GM12892 (cell line): ENCODE data around the gene MRPL1.

ENCODE experiments used
- DNase-seq: peaks from one replicate; pipeline ENCODE4 v3.0.0; 2011; ENCODE audit not compliant: insufficient read length
- FAIRE-seq: peaks from 2 replicates; lab custom pipeline; 2011; peaks lifted over from hg19 to GRCh38; lab: Jason Lieb, UNC
- POLR2A ChIP-seq: IDR thresholded peaks from 2 replicates; pipeline ENCODE4 v1.6.1; 2011; ENCODE audit warnings: low read depth, low read length, control low read depth
- POLR2AphosphoS5 ChIP-seq: IDR thresholded peaks from 2 replicates; pipeline ENCODE4 v1.6.1; 2011; ENCODE audit warnings: low read depth, low read length, control low read depth
- TAF1 ChIP-seq: IDR thresholded peaks from 2 replicates; pipeline ENCODE4 v1.6.1; 2011; ENCODE audit warnings: low read depth, mild to moderate bottlenecking, control low read depth, low read length, borderline replicate concordance

The MRPL1 gene

DNA sequence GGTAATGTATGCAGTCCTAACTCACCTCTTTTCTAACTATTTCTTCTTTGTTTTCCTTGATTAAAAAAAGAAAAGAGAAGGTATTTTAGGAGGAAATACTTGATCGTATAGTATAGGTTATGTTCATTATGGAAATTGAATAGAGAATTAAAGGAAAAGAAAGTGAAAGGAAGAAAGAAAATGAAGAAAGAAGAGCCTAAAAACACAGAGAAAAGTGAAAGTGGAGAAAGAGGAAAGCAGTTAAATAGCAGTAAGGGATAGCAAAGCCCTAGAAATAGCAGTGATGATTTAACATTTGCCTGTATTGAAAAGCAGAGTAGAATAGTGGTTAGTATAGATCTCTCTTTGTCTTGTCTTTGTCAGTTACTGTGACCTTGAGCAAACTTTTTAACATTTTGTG, 37.0 kb downstream of the MRPL1 start:
- TF ChIP-seq POLR2A (no peak), TAF1 (no peak), POLR2AphosphoS5 (no peak)
- FAIRE-seq (no peak), DNase-seq (no peak)

DNA sequence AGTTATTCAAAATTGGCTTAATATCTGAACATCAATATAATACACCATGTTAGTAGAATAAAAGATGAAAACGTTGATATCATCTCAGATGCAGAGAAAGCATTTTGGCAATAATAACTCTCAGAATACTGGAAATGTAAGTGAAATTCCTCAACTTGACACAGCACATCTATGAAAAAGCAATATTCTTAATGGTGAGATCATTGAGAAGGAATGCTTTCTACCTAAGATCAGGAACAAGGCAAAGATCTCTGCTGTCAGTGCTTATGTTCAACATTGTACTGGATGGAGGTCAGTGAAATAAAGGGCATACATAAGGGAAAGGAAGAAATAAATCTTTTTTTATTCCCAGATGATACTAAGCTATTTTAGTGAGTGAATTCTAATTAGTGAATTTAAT, 40.6 kb downstream of the MRPL1 start:
- FAIRE-seq (no peak), DNase-seq (no peak)

GRCh38 chr4:77905651-77906263, 43.1 kb downstream of the MRPL1 start:
- FAIRE-seq (no peak), DNase-seq (no peak)
- no peak for TF ChIP-seq POLR2A
- TF ChIP-seq TAF1: no peak
- TF ChIP-seq POLR2AphosphoS5: no peak

More for the DNA sequence above, 40.6 kb downstream of the MRPL1 start:
- TF ChIP-seq TAF1: no peak

GRCh38 chr4:77910676-77911075, 48.0 kb downstream of the MRPL1 start:
- no peak for DNase-seq
- FAIRE-seq: no peak
- no peak for TF ChIP-seq TAF1

GRCh38 chr4:77911091-77911490, 48.5 kb downstream of the MRPL1 start:
- no peak for TF ChIP-seq POLR2A
- TF ChIP-seq POLR2AphosphoS5: no peak
- no peak for TF ChIP-seq TAF1
- FAIRE-seq: no peak

GRCh38 chr4:77911842-77912450, 49.3 kb downstream of the MRPL1 start:
- peak; percentile 53 for FAIRE-seq
- no peak for TF ChIP-seq TAF1
- no peak for TF ChIP-seq POLR2AphosphoS5
- no peak for TF ChIP-seq POLR2A
- no peak for DNase-seq

More at GRCh38 chr4:77911091-77911490, 48.5 kb downstream of the MRPL1 start:
- no peak for DNase-seq

DNA sequence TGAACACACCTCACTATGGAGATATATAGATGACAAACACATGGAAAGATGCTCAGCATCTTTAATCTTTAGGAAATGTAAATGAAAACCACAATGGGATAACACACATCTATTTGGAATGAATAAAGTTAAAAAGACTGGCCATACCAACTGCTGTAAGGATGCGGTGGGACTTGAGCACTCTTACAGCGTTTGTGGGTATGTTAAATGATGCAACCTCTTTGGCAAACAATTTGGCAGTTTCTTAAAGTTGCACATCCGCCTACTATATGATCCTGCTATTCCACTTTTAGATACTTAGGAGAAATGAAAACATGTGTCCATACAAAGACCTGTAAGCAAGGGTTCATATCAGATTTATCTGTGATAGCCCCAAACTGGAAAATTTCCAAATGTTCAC, 50.7 kb downstream of the MRPL1 start:
- DNase-seq: no peak
- FAIRE-seq: no peak
- TF ChIP-seq TAF1: no peak
- TF ChIP-seq POLR2A: no peak
- TF ChIP-seq POLR2AphosphoS5: no peak

GRCh38 chr4:77917075-77917474, 54.4 kb downstream of the MRPL1 start:
- FAIRE-seq: no peak
- no peak for TF ChIP-seq TAF1
- no peak for TF ChIP-seq POLR2AphosphoS5
- TF ChIP-seq POLR2A: no peak
- DNase-seq: no peak

GRCh38 chr4:77917601-77918000, 55.0 kb downstream of the MRPL1 start:
- no peak for FAIRE-seq
- TF ChIP-seq TAF1: no peak
- no peak for TF ChIP-seq POLR2A
- no peak for TF ChIP-seq POLR2AphosphoS5
- no peak for DNase-seq

GRCh38 chr4:77920371-77920770, 57.7 kb downstream of the MRPL1 start:
- no peak for DNase-seq
- no peak for TF ChIP-seq POLR2A
- no peak for FAIRE-seq

DNA sequence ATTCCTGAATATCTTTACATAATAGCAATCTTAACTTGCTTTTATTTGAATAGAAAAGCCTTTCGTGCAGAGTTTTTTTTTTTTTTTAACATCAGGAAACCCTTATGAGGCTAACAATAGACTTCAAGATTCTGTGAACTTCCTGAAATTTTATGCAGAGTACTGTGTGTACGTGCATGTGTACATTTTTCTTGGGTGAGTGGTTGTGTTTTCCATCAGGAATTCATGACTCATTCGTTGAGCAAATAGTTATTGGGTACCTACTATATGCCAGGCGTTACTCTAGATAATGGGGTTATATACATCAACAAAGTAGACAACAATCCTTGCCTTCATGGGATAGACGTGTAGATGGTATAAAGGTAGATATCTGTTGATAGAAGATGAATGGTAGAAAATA, 59.1 kb downstream of the MRPL1 start:
- peak; percentile 66 for FAIRE-seq
- DNase-seq: no peak
- TF ChIP-seq POLR2A: no peak

- no peak for TF ChIP-seq TAF1
- TF ChIP-seq POLR2AphosphoS5: no peak
- TF ChIP-seq POLR2A: no peak
- DNase-seq: no peak
- FAIRE-seq: no peak
These were observed 59.8 kb downstream of the MRPL1 start for GRCh38 chr4:77922158-77923094.
